GM18508 (cell line): ENCODE results near the gene CTSA.

Source experiments
- ATAC-seq: cut with Tn5 transposase; IDR thresholded peaks from one replicate; pipeline ENCODE4 v1.9.1; 2021; ENCODE audit warnings: moderate number of reproducible peaks; ENCODE audit not compliant: insufficient read depth, unreplicated experiment

Gene CTSA

DNA sequence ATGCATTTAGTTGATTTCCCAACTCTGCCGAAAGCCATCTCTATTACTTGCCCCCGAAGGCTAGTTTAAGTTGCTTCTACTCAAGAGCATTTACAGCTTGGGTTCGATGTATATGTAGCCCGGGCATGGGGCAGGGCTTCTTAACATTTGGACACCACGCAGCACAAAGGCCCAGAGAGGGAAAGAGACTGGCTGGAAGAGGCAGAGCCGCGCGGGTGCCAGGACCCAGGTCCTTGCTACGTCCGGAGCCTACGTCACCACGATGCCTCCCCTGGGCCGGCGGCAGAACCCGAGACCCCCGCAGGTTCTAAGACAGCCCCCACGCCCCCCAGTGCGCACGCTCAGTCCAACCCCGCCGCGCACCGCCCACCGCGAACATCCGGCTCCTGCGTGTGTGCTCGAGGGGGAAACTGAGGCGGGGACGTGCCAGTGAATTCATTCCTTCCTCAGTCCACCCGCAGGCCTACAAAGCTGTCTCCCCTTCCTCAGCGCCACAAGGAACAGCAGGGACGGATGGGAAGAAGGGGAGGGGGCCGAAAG, 43.0 kb downstream of the CTSA start:
- no peak for ATAC-seq

DNA sequence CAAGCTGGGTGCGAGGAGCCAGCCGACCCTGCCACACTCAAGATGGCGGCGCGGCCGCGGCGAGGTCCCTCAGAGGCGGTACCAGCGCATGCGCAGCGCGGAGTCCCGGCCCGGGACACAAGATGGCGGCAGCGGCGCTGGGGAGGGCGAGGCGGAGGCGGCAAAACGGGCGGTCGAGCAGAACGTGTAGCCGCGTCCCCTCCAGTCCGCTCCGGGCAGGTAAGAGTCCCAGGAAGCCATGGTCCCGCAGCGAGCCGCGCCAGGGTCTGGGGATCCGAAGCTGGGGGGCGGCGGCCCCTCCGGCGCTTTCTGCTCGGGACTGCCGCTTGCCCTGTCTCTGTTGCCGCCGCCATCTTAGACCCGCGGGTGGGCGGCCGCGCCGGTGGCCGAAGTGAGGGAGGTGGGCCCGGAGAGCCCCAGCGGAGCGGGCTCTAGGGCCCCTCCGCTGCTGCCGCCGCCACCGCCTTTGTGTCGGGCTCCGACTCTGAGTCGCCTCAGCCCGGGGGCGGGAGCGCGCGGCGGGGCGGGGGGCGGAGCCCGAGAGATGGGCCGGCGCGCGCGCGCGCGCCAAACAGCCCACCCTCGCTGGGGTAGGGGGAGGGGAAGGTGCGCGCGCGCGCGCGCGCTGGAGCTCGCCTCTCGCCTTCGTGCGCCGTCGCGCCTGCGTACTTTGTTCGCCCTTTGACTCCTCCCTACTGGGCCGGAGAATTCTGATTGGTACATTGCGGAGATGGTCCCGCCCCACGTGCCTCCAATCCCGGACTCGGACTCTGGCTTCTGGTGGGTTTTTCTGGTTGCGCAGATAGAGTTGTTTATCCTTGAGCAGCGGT, 43.7 kb downstream of the CTSA start, which contains the start of gene PCIF1:
PCIF1 (plus strand) TSS at position 98 of the 830 bp plus-strand sequence. CDS start 4,317 bp downstream, outside the sequence.
- no peak for ATAC-seq

DNA sequence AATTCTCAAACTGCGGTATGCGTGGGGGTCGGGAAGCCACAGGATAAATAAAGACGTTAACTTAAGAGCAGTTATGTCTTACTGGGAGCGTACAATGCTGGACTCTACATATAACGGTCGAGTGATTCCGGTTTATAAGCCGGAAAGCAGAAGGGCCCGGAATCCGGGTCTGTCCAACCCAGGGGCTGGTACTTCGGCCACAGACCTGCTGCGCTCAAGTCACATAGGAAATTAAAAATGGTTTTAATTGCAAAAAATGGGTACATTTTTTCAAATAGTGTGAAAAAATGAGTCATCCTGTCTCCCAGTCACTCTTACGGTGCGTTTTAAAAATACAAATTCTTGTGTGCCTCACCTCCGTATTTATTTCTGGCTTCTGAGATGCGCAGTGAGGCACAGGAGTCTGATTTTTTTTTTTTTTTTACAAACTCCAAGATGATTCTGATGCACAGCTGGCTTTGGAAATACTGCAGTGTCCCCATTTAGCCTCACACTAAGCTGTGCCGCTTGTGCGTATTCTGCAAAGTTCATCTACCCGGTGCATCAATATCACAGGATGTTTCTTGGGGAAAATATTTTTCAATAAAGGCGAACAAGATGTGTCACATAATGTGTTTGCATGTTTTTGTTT, 44.4 kb downstream of the CTSA start:
- ATAC-seq: no peak

DNA sequence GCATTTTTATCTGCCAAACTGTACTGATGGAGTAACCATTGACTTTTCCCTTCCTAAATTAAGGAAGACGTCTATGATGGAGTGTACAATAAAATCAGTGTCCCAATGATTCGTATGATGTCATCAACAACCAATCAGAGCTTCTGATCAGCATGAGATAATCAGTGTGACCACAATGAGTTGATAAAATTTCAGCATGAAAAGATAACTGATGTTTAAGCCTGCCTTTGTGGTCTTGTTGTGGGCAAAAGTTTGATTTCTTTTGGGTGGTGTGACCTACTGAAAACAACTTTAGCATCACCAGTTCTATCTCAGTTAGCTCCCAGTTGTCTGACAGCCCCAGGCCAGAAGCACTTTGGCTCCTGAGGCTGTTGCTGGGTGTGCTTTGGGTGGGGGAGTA, 46.6 kb downstream of the CTSA start:
- ATAC-seq: no peak

DNA sequence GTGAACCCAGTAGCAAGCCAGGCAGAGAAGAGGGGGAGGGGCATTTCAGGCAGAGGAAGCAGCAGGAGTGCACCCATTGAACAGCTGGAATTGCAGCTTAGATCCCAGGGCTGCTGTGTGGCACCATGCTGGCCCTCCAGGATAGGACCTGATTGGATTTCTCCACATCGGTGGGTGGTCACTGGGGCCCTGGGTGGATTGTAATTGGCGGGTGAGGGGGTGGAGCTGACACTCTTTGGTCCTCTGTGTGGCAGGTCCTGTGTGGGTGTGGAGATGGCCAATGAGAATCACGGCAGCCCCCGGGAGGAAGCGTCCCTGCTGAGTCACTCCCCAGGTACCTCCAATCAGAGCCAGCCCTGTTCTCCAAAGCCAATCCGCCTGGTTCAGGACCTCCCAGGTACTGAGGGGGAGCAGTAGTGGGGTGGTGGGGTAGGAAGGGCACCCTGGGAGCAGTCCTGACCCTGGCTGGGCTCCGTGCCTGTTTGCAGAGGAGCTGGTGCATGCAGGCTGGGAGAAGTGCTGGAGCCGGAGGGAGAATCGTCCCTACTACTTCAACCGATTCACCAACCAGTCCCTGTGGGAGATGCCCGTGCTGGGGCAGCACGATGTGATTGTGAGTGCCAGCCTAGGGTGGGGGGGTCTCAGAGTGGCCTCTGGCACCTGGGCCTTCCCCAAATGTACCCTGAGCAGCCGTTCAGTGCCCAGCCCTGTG, 47.7 kb downstream of the CTSA start:
- ATAC-seq: no peak

DNA sequence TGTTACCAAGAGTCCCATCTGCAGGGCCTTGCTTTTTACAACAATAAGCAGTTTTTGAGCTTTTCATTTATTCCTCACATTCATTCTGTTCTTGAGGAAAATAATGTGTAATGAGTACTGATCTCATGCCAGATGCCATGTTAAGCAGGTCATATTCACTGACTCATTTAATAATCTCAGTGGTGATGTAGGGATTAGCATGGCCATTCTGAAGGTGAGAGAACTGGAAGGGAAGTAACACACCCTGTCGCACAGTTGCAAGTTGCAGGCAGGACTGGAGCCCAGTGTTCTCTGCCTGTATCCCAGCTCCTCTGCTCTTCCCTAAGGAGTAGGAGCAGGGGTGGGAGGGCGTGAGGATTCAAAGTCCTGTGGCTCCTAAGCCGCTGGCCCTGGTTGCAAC, 48.9 kb downstream of the CTSA start:
- ATAC-seq: no peak

DNA sequence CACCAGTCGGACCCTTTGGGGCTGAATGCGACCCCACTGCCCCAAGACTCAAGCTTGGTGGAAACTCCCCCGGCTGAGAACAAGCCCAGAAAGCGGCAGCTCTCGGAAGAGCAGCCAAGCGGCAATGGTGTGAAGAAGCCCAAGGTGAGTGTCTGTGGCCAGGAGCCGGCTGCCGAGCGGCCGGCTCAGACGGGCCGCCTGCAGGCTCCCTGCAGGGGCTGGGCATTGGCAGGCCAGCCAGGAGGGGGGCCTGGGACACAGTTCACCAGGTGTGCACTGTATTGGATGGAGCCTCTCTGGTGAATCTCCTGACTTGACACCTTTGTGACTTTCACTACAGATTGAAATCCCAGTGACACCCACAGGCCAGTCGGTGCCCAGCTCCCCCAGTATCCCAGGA, 49.3 kb downstream of the CTSA start:
- no peak for ATAC-seq

DNA sequence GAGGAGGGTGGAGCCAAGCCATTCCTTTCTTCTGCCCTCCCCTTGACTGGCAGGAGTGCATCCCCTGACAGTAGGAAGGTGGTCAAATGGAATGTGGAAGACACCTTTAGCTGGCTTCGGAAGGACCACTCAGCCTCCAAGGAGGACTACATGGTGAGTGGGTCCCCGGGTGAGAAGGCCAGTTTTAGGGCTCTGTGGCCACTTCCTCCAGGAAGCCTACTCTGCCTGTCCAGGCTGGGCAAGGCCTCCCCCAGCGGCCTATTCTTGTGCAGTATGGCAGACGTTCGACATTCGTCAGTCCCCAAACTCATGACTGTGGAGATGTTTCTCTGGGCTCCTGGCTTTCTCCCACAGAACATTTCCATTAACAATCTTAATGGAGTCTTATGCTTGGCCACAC, 52.5 kb downstream of the CTSA start:
- no peak for ATAC-seq

DNA sequence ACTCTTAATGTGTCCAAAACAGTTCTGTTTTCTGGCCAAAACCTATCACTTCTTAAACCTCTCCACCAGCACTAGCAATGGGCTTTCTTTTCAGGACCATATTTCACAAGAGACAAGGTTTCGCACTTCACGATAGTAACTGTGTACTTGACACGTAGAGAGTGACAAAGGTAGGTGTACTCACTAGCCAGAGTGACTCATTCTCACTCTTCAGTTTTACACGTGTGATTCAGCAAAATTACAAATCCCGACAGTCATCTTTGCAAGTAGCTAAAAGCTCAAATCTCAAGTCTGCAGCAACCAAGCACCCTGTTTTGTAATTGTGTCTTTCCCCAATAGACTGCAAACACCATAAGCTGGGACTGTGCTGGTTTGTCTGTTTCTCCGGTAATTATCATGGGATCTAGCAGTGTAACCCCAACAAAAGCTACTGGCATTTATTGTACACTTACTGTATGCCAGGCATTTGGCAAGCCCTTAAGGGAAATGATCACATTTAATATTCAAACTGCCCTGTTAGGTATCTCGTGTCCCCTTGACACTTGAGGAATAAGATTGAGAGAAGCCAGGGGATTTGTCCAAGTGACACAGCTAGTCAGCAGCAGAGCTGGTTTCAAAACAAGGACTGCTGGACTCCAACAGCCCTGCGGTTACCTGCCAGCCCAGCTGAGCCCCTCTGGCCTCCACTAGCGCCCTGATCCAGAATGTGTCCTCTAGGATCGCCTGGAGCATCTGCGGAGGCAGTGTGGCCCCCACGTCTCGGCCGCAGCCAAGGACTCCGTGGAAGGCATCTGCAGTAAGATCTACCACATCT, 53.2 kb downstream of the CTSA start:
- ATAC-seq: no peak

DNA sequence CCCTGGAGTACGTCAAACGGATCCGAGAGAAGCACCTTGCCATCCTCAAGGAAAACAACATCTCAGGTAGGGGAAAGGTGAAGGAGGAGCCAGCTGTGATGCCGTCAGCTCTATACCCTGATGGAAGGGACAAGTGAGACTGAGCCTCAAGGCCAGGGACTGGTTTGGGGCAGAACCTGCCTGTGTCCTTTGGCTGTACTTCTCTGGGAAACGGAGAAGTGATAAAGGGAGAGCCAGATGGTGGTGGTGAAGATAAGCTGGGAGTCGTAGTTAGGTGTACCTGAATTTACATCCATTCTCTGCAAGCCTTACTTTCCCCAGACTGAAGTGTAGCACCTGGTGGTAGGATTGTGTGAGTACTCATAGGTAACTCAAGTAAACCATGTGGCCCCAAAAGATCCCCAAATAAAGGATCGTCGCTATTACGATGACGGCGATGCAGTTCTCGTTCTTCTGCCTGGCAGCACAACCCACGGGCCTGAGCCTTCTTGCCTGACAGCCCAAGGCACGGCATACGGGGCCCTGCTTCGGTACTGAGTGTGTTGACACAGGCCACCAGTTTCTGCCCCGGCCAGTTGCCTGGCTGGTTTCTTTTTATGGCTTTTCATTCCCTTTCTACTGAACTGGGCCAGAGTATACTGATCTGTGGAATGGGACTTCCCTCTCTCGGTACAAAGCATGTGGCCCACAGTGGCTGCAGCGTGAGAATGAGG, 54.0 kb downstream of the CTSA start:
- ATAC-seq: no peak

DNA sequence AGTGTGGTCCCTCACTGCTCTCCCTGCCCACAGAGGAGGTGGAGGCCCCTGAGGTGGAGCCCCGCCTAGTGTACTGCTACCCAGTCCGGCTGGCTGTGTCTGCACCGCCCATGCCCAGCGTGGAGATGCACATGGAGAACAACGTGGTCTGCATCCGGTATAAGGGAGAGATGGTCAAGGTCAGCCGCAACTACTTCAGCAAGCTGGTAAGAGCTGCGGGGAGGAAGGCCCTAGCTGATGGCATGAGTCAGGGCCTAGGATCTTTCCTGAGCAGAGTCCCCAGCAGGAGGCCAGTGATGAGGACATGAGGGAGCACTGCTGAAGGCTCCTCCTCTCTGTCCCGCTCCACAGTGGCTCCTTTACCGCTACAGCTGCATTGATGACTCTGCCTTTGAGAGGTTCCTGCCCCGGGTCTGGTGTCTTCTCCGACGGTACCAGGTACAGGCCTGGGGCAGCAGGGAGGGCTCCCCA, 54.6 kb downstream of the CTSA start:
- ATAC-seq: no peak

DNA sequence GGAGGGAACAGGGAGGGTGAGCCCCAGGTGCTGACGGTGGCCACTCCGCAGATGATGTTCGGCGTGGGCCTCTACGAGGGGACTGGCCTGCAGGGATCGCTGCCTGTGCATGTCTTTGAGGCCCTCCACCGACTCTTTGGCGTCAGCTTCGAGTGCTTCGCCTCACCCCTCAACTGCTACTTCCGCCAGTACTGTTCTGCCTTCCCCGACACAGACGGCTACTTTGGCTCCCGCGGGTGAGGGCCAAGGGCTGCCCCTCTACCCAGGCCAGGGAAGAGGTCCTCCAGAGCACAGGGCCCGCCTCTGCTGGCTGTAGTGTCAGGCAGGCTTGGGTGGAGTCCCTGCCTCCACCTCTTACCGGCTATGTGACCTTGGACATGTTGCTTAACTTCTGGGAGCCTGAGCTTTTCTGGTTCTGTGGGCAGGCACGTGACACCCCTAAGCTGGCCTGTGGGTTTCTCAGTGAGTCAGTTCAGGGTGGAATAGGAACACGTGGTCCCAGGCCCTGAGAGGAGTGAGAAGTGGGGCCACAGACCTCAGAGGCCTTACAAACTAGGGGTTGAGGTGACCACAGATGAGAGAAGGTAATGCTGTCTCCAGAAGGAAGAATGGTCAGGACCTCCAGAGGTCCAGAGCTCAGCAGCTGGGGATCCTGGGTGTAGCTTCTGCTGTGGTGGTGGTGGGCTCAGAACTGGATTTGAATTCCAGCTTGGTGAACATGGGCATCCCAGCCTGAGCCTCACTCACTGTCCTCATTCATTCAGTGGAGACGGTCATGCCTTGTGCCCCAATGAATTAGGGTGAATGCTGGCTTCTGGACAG, 55.2 kb downstream of the CTSA start:
- no peak for ATAC-seq

DNA sequence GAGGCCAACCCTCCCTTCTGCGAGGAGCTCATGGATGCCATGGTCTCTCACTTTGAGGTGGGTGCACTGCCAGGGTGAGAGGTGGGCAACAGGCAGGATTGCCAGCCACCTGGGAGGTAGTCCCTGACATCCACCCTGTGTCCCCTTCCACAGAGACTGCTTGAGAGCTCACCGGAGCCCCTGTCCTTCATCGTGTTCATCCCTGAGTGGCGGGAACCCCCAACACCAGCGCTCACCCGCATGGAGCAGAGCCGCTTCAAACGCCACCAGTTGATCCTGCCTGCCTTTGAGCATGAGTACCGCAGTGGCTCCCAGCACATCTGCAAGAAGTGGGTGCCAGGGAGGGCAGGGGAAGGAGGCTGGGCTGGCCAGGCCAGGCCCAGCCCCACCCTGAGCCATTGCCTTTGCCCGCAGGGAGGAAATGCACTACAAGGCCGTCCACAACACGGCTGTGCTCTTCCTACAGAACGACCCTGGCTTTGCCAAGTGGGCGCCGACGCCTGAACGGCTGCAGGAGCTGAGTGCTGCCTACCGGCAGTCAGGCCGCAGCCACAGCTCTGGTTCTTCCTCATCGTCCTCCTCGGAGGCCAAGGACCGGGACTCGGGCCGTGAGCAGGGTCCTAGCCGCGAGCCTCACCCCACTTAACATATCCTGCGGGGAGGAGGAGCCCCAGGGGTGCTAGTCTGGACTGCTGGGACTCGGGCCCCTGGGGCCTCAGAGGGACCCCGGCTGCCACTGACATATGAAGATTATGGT, 56.2 kb downstream of the CTSA start:
- ATAC-seq: no peak

DNA sequence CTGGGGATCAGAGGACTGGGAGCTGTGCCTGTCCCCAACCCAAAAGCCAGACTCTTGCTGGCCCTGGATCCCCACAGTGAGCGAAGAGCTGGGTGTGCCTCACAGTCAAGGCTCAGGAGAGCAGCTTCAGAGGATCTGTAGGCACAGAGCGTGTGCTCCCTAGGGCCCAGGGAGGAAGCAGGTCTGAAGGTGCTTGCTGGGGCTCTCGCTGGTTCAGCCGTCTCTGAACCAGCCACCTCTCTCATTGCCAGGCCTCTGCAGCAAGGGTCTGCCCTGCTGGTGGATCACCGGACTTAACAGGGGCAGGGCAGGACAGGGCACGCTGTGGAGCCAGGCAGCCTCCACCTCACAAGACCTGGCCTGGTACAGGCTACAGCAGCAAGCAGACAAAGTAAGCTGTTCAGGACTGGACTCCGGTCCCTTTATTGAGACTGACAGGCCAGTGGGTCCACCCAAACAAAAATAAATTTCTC, 57.2 kb downstream of the CTSA start:
- ATAC-seq: no peak
